ENCODE data around the gene ADAMTSL1.

DNA sequence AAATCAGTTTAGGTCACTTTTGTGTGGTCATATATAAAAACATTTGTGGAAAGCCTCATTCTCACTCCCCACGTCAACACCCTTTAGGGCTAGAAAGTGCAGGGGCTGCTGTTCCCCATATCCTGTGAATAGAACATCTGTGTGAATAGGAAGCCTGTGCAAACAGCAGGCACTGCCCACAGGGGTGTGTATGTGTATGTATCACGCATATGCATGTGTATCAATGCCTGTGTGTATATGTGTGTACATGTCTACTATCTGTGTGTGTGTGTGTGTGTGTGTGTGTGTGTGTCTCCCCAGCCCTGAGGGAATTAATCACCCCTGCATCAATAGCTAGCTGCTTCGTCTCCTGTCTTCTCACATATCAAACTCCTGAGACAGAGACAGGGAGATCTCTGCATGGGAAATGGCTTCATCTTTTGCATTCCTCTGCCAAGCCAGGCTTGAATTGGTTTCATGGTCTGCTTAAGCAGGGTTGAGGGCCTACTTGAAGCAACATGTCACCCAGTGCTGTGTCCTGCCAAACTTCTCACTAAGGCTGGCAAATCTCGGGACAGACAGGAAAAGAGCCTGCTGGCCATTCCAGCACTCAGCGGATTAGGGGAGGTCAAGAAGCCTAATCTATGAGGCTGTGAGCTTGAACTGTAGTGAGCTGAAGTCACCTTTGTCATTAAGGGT lies 265.8 kb downstream of the ADAMTSL1 start:
- TF ChIP-seq, protein P1, sequence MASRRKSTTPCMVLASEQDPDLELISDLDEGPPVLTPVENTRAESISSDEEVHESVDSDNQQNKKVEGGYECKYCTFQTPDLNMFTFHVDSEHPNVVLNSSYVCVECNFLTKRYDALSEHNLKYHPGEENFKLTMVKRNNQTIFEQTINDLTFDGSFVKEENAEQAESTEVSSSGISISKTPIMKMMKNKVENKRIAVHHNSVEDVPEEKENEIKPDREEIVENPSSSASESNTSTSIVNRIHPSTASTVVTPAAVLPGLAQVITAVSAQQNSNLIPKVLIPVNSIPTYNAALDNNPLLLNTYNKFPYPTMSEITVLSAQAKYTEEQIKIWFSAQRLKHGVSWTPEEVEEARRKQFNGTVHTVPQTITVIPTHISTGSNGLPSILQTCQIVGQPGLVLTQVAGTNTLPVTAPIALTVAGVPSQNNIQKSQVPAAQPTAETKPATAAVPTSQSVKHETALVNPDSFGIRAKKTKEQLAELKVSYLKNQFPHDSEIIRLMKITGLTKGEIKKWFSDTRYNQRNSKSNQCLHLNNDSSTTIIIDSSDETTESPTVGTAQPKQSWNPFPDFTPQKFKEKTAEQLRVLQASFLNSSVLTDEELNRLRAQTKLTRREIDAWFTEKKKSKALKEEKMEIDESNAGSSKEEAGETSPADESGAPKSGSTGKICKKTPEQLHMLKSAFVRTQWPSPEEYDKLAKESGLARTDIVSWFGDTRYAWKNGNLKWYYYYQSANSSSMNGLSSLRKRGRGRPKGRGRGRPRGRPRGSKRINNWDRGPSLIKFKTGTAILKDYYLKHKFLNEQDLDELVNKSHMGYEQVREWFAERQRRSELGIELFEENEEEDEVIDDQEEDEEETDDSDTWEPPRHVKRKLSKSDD (CRISPR knock-in tag; IDR thresholded peaks at IDR 0.05; ENCODE audit: low read depth) = no peak
- TF ChIP-seq JUNB (CRISPR knock-in tag; IDR thresholded peaks at IDR 0.05; ENCODE audit: borderline replicate concordance) = no peak
- TF ChIP-seq, protein P2, sequence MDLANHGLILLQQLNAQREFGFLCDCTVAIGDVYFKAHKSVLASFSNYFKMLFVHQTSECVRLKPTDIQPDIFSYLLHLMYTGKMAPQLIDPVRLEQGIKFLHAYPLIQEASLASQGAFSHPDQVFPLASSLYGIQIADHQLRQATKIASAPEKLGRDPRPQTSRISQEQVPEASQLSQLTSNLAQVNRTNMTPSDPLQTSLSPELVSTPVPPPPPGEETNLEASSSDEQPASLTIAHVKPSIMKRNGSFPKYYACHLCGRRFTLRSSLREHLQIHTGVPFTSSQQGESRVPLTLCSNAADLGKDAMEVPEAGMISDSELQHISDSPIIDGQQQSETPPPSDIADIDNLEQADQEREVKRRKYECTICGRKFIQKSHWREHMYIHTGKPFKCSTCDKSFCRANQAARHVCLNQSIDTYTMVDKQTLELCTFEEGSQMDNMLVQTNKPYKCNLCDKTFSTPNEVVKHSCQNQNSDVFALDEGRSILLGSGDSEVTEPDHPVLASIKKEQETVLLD (CRISPR knock-in tag; IDR thresholded peaks at IDR 0.05; ENCODE audit: low read depth) = no peak
- TF ChIP-seq TBP (CRISPR knock-in tag; IDR thresholded peaks at IDR 0.05) = no peak

Measured in HepG2 (cell line).